ENCODE measurements around the gene CHAF1B.
A peak's percentile ranks its signal among the peaks of the same experiment; 100 is the strongest.
"Not testable (repeated sequence)": the region's sequence is repeated elsewhere in the genome, so short reads cannot be mapped to it uniquely, and the experiment has no call there.

Gene CHAF1B

DNA sequence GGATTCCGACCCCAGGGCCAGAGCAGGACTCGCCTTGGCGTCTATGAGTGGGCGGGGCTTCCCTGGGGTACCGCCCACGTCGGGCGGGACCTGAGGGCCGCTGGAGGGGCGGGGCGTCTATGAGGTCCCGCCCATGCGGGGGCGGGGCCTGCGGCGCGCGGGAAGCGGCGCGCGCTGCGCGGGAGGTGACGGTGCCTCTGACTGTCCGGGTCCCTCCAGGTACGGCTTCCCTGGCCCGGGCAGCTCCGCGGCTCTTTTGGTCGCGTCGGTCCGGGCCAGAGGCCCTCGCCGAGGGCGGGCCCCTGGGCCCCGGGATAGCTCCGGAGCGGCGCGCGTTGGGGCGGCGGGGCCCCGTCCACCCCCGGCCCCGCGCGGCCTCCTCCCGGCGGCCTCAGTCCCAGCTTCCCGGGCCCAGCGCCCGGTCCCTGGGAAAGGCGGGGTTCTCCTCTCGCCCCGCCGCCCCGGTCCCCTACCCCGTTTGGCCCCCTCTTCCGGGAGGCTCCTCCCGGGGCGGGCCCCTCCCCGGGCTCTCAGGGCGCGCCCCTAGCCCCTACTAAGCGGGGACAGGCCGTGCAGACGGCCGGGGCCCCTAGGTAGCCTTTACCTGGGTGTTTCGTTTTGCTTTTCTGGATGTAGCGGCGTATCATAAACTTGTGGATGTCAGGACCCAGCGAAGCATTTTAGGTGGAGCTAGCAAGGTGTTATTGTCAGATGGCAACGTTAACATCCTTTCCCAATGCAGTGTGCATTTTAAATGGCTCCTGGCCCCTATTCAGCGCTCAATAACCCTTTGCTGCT, at the start of gene CHAF1B:
TSS of gene CHAF1B (plus strand) at position 160 of the 798 bp plus-strand sequence. CDS start 745 bp downstream, outside the sequence.
- peak; percentile 39 to 82 for DNase-seq

DNA sequence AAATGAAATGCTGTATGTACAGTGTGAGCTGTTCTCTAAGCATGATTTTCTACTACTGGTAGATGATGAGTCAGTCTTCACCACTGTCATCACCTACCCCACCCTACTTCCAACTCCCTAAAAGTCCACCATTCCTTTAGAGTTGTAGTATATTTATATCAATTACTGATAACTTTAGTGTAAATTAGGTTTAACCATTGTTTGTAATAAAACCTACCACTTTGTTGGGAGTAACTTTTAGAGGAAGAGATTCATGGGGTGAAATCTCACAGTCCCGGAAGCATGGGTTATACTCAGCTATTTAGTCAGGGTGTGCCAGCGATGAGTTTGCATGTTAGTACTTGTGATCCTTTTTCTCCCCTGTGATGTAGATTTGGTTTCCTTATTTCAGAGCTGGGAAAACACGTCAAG, 48.1 kb upstream of the CHAF1B start:
- no peak for DNase-seq

DNA sequence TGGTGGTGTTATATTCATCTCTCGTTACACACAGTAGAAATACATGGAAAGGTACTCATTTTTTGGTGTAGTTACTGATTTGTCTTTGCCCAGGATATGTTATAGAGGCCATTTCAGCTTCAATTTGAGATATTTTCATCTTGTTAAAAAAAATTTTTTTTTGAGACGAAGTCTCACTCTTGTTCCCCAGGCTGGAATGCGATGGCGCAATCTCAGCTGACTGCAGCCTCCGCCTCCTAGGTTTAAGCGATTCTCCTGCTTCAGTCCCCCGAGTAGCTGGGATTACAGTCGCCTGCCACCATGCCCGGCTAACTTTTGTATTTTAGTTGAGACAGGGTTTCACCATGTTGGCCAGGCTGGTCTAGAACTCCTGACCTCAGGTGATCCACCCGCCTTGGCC, 46.2 kb upstream of the CHAF1B start:
- DNase-seq, result no peak

DNA sequence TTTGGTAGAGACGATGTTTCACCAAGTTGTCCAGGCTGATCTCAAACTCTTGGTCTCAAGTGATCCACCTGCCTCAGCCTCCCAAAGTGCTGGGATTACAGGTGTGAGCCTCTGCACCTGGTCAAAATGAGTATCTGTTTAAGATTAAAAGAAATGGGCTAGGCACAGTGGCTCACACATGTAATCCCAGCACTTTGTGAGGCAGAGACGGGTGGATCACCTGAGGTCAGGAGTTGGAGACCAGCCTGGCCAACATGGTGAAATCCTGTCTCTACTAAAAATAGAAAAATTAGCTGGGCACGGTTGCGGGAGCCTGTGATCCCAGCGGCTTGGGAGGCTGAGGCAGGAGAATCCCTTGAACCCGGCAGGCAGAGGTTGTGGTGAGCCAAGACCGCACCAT, 42.6 kb upstream of the CHAF1B start:
- not testable (repeated sequence) for DNase-seq

DNA sequence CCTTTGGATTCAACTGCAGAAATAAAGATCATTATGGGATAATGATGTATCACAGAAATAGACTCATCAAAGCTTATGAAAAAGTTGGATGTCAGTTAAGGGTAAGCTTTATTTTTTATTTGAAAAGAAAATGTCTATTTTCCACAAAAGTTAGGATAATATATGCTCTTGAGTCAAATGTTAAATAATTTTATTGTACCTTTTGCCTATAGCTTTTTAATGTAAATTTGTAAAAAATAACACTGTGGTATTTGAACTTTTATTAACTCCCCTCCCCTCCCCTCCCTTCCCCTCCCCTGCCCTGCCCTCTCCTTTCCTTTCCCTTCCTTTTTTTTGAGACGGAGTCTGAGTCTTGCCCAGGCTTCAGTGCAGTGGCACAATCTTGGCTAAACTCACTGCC, 40.3 kb upstream of the CHAF1B start:
- no peak for DNase-seq

DNA sequence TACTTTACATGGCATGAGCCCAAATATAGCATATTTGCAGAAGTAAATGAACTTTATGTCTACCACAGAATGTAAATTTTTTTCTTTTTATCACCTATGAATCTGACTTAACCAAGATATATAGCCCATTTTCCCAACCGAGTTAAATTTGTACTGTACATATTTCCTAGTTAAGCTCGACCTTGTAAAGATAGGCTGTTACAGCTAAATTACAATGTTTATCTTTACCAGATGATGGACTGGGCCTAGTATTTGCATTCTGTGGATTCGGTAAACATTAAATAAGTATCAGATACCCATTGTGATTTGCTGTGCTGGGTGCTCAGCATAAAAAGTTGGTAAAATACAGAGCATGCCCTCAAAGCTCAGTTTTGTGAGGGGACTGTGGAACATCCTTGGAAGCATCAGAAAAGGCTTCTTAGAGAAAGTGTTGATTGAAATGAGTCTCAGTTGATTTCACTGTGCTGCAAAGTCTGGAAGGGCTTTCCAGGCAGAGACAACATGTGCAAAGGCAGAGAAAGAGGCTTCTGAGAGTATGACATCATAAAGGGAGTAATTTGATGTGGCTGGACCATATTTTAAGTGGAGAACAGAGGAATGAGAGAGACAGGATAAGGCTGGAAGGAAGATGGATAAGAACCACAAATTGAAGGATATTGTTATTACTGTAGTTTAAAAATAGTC, 37.8 kb upstream of the CHAF1B start:
- DNase-seq, result no peak

DNA sequence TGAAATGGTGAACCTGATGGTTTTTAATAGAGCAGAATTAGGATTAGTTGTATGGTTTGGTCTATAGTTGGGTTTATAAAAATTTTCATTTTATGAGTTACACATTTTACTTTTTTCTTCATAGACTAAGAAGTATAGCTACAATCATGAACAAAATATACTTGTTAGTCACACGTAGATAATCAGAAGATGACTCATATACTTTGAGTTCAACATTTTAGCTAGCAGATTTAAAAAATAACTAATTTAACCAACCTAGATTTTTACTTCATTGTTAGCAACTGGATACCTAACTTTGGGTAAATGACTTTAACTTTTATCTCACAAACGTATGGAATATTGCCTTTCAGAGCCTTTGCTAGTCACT, 37.2 kb upstream of the CHAF1B start:
- no peak for DNase-seq

DNA sequence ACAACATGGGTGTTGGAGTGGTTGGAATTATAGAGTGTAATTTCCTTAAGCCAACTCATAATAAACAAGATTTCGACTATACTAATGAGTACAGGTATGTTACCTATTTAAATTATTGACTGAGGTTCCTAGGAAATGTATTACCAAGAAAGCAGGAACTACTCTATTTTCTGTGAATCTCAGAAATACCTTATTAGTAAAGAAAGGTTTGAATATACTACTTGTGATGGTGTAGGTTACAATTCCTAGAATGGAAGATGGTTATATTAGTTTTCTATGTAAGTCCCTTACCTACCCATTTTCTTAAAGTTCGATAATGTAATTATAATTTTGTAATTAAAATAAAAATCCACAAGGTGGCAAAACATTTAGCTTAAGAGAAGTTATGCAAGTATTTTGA, 35.9 kb upstream of the CHAF1B start:
- no peak for DNase-seq

DNA sequence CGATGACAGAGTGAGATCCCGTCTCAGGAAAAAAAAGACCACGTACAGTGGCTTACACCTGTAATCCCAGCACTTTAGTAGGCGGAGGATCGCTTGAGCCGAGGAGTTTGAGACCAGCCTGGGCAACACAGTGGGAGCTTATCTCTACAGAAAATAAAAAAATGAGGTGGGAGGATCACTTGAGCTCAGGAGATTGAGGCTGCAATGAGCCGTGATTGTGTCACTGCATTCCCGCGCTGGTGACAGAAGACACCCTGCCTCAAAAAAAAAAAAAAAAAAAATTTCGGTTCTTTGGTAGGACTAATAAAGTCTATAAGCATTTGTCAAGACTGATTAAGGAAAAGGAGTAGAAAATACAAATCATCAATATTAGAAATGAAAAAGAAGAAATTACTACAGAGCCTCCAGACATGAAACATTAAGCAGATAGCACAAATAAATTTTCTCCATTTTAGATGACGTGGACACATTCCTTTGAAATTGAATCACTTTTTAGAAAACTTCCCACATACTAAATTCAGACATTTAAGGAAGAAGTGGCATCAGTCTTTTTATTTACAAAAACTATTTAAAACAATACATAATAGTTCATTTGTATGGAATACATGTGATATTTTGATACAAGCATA, 34.8 kb upstream of the CHAF1B start:
- no peak for DNase-seq

DNA sequence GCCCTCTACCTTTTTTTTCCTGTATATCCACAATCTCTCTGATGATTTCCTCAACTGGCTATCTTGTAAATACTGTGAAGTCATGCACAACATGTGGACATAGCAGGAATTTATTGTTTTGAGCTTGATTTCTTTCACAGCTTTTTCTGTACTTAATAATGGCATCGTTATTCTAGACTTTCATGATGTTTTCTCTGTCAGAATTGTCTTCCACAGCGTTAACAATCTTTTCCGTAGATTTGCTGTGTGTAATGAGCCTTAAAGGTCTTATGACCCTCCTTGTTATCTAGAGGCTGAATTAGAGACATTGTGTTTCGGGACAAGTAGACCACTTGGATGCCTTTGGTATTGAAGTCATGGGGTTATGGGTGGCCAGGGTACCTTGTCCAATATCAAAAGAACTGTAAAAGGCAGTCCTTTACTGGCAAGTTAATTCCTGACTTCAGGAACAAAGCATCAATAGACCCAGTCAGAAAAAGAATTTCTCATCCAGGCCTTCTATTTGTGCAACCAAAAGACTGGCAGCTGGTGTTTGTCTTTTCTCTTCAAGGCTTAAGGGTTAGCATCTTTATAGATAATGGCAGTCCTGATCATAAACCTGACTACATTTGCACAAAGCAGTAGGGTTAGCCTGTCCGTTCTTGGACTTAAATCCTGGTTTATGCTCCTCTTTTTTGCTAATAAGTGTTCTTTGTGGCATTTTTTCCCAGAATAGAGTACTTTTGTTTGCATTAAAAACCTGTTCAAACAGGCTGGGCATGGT, 30.1 kb upstream of the CHAF1B start:
- DNase-seq, result peak in 1 of 2 experiments; percentile 28

DNA sequence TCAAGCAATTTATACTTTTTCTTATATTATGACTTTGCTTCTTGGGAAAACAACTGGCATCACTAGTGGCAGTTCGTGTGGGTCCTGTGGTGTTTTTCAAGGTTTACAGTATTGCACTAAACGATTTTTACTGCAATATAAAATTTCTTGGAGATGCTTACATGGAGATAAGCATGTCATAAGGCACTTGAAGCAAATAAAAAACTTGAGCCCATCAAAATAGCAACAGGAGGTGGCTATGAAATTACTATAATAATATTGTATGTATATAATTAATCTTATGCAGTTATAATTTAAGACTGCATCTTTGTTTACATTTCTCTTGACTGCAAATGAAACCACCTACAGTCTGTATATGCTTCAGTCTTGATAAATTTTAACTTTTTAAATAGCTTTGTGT, 29.3 kb upstream of the CHAF1B start:
- DNase-seq, result no peak

DNA sequence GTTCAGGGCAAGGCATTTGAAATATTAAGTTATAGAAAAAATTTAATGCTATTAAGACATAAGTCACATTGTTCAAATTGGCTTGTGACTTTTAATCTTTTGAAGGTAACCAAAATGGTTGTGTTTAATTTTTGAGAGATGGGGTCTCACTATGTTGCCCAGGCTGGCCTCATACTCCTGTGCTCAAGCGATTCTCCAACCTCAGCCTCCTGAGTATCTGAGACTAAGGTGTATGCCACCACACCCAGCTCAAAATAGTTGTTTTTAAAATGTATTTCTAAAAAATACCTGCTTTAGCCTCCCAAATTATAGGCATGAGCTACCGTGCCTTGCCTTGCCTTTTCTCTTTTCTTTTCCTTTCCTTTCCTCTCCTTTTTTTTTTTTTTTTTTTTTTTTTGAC, 26.0 kb upstream of the CHAF1B start:
- DNase-seq, result no peak

DNA sequence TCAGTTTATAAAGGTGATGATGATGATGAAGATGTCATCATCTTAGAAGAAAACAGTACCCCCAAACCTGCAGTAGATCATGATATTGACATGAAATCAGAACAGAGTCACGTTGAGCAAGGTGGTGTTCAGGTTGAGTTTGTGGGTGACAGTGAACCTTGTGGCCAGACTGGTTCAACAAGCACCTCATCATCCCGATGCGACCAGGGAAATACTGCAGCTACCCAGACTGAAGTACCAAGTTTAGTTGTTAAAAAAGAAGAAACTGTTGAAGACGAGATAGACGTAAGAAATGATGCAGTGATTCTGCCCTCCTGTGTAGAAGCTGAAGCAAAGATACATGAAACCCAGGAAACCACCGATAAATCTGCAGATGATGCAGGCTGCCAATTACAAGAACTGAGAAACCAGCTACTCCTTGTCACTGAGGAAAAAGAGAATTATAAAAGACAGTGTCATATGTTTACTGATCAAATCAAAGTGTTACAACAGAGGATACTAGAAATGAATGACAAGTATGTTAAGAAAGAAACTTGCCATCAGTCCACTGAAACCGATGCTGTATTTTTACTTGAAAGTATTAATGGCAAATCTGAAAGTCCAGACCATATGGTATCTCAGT, 16.0 kb upstream of the CHAF1B start:
- no peak for DNase-seq

DNA sequence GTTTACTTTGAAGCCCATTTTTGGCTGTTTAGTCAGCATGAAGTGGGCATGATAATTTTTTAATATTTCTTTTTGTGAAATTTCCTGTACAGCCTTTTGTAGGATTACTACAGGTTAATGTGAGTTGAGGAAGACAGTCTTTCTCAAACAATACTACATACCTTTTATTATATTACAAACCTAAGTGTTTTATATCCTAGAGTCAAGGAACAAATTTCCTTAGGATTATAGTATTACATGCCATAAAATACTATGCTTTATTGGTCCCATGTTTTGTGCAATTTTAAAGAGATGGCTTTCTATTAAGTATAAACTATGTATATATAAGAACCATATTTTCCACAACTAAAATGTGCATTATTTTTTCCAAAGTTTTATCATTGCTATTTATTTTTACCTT, 9.2 kb upstream of the CHAF1B start:
- no peak for DNase-seq

DNA sequence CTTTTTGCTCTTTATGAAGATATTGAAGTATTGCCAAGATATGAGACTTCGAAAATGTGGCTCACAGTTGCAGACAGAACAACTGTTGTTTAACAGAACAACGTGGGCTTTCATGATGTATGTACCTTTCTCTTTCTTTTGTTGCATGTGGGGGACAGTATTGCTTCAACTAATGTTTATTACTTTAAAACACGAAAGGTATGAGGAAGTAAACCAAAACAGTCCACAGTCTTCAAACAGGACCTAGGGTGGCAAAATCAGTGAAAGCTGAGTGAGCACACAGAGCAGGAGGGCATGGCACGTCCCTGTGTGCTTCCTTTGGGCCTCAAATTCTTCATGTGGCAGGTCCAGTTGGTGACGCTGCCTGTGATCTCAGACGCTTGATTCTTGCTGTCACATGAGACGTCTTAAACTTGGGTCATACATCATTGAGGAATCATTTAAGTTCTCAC, 7.8 kb upstream of the CHAF1B start:
- DNase-seq, result no peak

DNA sequence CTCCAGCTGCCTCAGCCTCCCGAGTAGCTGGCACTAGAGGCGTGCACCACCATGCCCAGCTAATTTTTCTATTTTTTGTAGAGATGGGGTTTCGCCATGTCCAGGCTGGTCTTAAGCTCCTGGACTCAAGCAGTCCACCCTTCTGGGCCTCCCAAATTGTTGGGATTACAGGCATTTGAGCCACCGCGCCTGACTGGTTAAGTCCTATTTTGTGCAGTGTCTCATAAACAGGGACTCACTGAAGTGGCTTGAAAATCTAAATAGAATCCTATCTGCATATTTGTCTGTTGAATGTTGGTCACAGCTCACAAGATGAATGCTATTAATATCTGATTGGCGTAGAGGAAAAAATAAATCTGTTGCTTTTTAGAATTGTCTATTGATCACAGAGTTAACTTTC, 5.9 kb upstream of the CHAF1B start:
- DNase-seq, result no peak

DNA sequence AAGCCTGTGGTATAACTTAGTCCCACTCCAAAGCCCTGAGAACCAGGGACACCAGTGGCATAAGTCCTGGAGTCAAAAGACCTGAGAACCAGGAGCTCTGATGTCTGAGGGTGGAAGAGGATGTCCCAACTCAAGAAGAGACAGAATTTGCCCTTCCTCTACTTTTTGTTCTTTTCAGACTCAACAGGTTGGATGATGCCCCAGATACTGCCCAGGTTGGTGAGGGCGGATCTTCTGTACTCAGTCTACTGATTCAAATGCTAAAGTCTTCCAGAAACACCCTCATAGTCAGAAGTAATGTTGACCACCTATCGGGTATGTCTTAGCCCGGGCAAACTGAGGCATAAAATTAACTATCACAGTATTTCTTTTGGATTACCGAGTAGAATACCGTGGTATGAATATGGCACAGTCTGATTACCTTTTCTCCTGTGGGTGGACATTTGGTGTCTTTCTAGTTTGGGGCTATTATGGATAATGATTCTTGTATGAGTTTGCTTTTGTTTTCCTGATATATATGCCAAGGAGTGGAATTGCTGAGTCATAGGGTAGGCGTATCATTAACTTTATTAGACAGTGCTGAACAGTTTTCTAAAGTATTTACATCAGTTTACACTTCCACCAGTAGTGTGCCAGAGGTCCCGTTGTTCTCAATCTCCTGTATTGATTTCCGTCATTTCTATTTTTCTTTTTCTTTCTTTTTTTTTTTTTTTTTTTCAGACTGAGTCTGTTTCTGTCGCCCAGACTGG, 3.2 kb upstream of the CHAF1B start:
- no peak for DNase-seq

DNA sequence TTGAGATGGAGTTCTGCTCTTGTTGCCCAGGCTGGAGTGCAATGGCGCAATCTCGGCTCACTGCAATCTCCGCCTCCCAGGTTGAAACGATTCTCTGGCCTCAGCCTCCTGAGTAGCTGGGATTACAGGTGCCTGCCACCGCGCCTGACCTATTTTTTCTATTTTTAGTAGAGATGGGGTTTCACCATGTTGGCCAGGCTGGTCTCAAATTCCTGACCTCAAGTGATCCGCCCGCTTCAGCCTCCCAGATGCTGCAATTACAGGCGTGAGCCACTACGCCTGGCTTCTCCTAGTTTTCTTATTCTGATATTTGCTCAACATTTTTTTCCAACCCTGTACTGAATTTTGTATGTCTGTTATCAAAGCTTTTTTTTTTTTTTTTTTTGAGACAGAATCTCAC, 2.5 kb upstream of the CHAF1B start:
- DNase-seq, result not testable (repeated sequence)

DNA sequence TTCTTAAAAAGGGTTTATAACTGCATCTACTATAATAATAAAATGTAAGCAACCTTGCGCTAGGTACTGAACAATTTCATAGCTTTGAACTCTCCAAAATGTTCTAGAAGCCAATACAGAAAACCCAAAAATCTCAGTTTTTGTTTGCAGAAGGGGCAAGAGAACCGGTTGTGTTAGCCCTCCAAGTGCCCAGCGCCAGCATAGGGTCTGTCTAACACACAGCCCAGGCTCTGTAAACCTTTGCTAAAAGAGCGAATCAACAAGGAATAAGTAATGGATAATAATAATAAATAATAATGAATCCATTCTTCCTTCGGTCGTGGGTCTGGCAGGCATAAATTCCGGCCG, 333 bp upstream of the CHAF1B start:
- no peak for DNase-seq

DNA sequence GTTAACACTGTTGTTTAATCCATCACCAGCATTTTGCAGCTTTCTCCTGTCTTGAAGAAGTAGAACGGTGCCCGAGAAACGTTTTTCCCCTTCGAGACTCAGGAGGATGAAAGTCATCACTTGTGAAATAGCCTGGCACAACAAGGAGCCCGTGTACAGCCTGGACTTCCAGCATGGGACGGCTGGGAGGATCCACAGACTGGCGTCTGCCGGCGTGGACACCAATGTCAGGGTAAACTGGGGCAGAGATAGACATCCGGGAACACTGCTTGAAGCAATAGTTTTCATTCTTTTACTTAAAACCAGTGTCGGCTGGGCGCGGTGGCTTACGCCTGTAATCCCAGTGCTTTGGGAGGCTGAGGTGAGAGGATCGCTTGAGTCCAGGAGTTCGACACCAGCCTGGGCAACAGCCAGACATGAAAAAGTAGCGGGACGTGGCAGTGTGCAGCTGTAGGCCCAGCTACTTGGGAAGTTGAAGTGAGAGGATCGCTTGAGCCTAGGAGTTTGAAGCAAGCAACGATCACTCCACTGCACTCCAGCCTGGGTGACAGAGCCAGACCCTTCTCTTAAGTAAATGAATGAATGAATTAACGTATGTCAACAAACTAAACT, 945 bp downstream of the CHAF1B start:
- peak in 1 of 2 experiments; percentile 30 for DNase-seq

DNA sequence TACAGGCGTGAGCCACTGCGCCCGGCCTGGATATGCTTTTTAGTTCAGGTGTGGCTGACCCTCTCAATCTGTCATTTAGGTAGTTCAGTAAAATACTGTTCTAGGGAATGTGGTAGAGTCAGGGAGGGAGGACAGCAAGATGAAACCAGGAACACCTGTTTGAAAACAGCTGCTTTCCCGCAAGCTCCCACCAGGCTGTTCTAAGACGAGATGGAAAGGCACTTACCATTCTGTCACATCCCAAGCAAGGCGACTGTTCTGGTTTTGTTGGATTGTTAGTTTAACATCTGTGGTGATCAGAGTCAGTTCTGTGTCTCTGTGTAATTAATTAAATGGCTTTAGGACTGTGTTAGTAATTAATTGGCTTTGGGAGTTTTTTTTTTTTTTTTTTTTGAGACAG, 2.9 kb downstream of the CHAF1B start:
- peak; percentile 19 to 72 for DNase-seq

DNA sequence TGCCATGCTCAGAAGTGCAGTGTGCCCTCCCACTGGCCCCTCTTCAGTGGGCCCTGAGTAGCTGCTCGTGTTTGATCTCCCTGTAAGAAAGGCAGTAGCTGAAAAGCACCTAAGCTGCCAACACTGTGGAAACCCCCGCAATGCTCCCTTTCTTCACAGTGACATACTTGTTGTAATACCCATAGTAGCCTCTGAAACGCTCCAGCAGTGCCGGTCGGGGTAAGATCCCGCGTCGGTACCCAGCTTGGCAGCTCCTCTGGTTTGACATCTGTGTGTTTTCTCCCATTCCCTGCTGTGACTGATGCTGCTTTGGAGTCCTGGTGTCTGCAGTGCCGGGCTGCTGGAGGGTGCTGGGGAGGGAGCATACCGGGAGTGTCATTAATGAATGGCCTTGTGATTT, 3.6 kb downstream of the CHAF1B start:
- DNase-seq, result peak in 1 of 2 experiments; percentile 35

All from NCI-H524 (cell line).